HepG2 (cell line): ENCODE measurements around the gene HSPA4L. TPM values are rescaled to one million over a fixed set of nuclear protein-coding genes. Genes with fewer than 3 reads are reported as not detected.

Experiments
- ARNT ChIP-seq: fragments of 450-650 bp; IDR thresholded peaks from 2 replicates; pipeline ENCODE4 v1.6.1; 2017
- ATRX ChIP-seq: sonication (generic); formaldehyde crosslinking; IDR thresholded peaks from 2 replicates; pipeline ENCODE4 v1.4.0; 2020; ENCODE audit warnings: missing genetic modification reagents, borderline replicate concordance
- FOXA1 ChIP-seq, 2 experiments: fragments of 450-650 bp in 1 of 2; sonication (generic) in 1 of 2; formaldehyde crosslinking in 1 of 2; IDR thresholded peaks; 2 replicates each; pipeline versions ENCODE4 v1.4.0 to v1.6.1; 2016 to 2020; ENCODE audit warnings: missing genetic modification reagents in 1 of 2
- HIVEP1 ChIP-seq: sonication (generic); formaldehyde crosslinking; IDR thresholded peaks from 2 replicates; pipeline ENCODE4 v1.4.0; 2020; ENCODE audit warnings: mild to moderate bottlenecking, missing genetic modification reagents
- PBX3 ChIP-seq: sonication (generic); formaldehyde crosslinking; IDR thresholded peaks from 2 replicates; pipeline ENCODE4 v1.8.1; 2023; ENCODE audit warnings: missing genetic modification reagents, inconsistent platforms, borderline replicate concordance
- TP53 ChIP-seq: sonication (generic); formaldehyde crosslinking; conservative IDR thresholded peaks from 2 replicates; pipeline ENCODE4 v1.4.0; 2020; ENCODE audit warnings: missing genetic modification reagents
- ZHX2 ChIP-seq, 2 experiments: sonication (generic) in 1 of 2; formaldehyde crosslinking in 1 of 2; IDR thresholded peaks; 2 replicates each; pipeline versions ENCODE4 v1.6.1 to v1.9.0; 2014 to 2022; ENCODE audit warnings: antibody characterized with exemption in 1 of 2, borderline replicate concordance in 1 of 2, inconsistent platforms in 1 of 2, low read depth in 1 of 2, missing genetic modification reagents in 1 of 2
- ZNF44 ChIP-seq: sonication (generic); formaldehyde crosslinking; IDR thresholded peaks from 2 replicates; pipeline ENCODE4 v1.5.1; 2020; ENCODE audit warnings: mild to moderate bottlenecking, missing genetic modification reagents
- ZNF557 ChIP-seq: sonication (generic); formaldehyde crosslinking; IDR thresholded peaks from 2 replicates; pipeline ENCODE4 v1.4.0; 2020; ENCODE audit warnings: missing genetic modification reagents
- ZNF781 ChIP-seq: sonication (generic); formaldehyde crosslinking; IDR thresholded peaks from 2 replicates; pipeline ENCODE4 v1.5.1; 2020; ENCODE audit warnings: borderline replicate concordance, mild to moderate bottlenecking, missing genetic modification reagents; ENCODE audit errors: not compliant biosample characterization
- ZNF788 ChIP-seq: sonication (generic); formaldehyde crosslinking; IDR thresholded peaks from 2 replicates; pipeline ENCODE4 v1.5.0; 2020; ENCODE audit warnings: mild to moderate bottlenecking, missing genetic modification reagents, borderline replicate concordance
- polyA plus RNA-seq, 8 experiments: library from polyadenylated mRNA; depleted of rRNA in 3 of 8; stranded (reverse) in 7 of 8; unstranded in 1 of 8; fragments of >200 nt; fragmentation: Illumina TruSeq in 4 of 8; extraction: Trizol in 4 of 8; gene quantifications; 2 replicates each; pipeline versions ENCODE4 v1.2.1 to v1.2.3, GENCODE V29; 2011 to 2016; ENCODE audit warnings: low read depth in 4 of 8, missing spikeins in 1 of 8, mixed read lengths in 1 of 8; ENCODE audit not compliant: insufficient read depth in 1 of 8
- total RNA-seq, 5 experiments: library from RNA; depleted of rRNA; stranded (reverse); fragments of >200 nt; fragmentation: Illumina TruSeq; extraction: Trizol; gene quantifications; 2 replicates each; pipeline ENCODE4 v1.2.3, GENCODE V29; 2016; ENCODE audit warnings: low read depth in 1 of 5

HSPA4L gene
- total and polyA plus RNA-seq, 2 of the 13 experiments (the other 11 are each of a cell fraction or from before 2014, with no cell fraction given), result 3.7 to 31.5 TPM

GRCh38 chr4:127880763-127881562 lies 98.8 kb downstream of the HSPA4L start, which contains the start of gene PLK4 (continued):
- TF ChIP-seq FOXA1 (IDR thresholded peaks at IDR 0.05) (no peak), FOXA1 (CRISPR knock-in tag; IDR thresholded peaks at IDR 0.05) (no peak), ZNF44 (CRISPR knock-in tag) (0 out of 2 replicates have a peak, but pooled peaks have one; percentile 75), TP53 (0 out of 2 replicates have a peak, but pooled peaks have one; percentile 74), ATRX (no peak), ZHX2 (IDR thresholded peaks at IDR 0.05; ENCODE audit: low read depth) (no peak), ZHX2 (CRISPR knock-in tag; IDR thresholded peaks at IDR 0.05; ENCODE audit: borderline replicate concordance) (0 out of 2 replicates have a peak, but pooled peaks have one; percentile 28), PBX3 (CRISPR knock-in tag) (peak; percentile 62; the same call in 1 of the 2 replicates), ARNT (no peak), ZNF557 (CRISPR knock-in tag) (0 out of 2 replicates have a peak, but pooled peaks have one; percentile 53), ZNF781 (CRISPR knock-in tag) (peak; percentile 51), HIVEP1 (CRISPR knock-in tag) (peak; percentile 60; the same call in 1 of the 2 replicates), ZNF788 (CRISPR knock-in tag) (peak; percentile 66; the same call in 1 of the 2 replicates)
